HEK293 (cell line): ENCODE measurements around the gene CDCP1.

ENCODE experiments used
- CTCF ChIA-PET: fragments of 350-600 bp; formaldehyde crosslinking; extraction: SDS; loops from one replicate; lab custom pipeline; 2021; ENCODE audit warnings: antibody characterized with exemption; lab: Yijun Ruan, JAX
- POLR2A ChIA-PET: fragments of 300-600 bp; formaldehyde crosslinking; extraction: SDS; loops from one replicate; lab custom pipeline; 2020; ENCODE audit warnings: antibody characterized with exemption, inconsistent platforms; lab: Yijun Ruan, JAX
- H3K27ac ChIP-seq: fragments of 200-500 bp; sonication (Bioruptor generic); 2 replicates; pipeline ENCODE4 v1.5.1; 2014; ENCODE audit warnings: low read depth, low read length, control low read depth, inconsistent platforms; ENCODE audit errors: extremely low read depth
- H3K36me3 ChIP-seq, 2 experiments: fragments of 200-500 bp in 1 of 2; sonication (Bioruptor generic) in 1 of 2; 1 replicate in 1 of 2; 2 replicates in 1 of 2; pipeline ENCODE4 v1.5.1; 2014 to 2017; ENCODE audit warnings: inconsistent platforms in 2 of 2, low read length in 2 of 2; ENCODE audit not compliant: control insufficient read depth in 2 of 2, insufficient read depth in 1 of 2
- H3K4me1 ChIP-seq: fragments of 200-500 bp; sonication (Bioruptor generic); 2 replicates; pipeline ENCODE4 v1.5.1; 2014; ENCODE audit warnings: mild to moderate bottlenecking, low read length, inconsistent platforms; ENCODE audit not compliant: control insufficient read depth, insufficient read depth
- H3K4me3 ChIP-seq: 2 replicates; pipeline ENCODE4 v1.5.1; 2011; ENCODE audit warnings: low read depth, mild to moderate bottlenecking, control low read depth, low read length, moderate library complexity
- H3K9me3 ChIP-seq: fragments of 200-500 bp; sonication (Bioruptor generic); 2 replicates; pipeline ENCODE4 v1.5.1; 2014; ENCODE audit warnings: low read depth, low read length, inconsistent platforms; ENCODE audit not compliant: control insufficient read depth, insufficient read depth
- AEBP2 ChIP-seq: fragments of 450-650 bp; formaldehyde crosslinking; IDR thresholded peaks from 2 replicates; pipeline ENCODE4 v1.5.1; 2016; ENCODE audit warnings: missing biosample characterization, missing genetic modification characterization, borderline replicate concordance
- BCL11B ChIP-seq: fragments of 450-650 bp; formaldehyde crosslinking; IDR thresholded peaks from 2 replicates; pipeline ENCODE4 v1.5.1; 2016; ENCODE audit warnings: low read depth, missing biosample characterization, missing genetic modification characterization
- GLI2 ChIP-seq: fragments of 450-650 bp; formaldehyde crosslinking; IDR thresholded peaks from 2 replicates; pipeline ENCODE4; 2017; ENCODE audit warnings: missing biosample characterization, missing genetic modification characterization, low read depth, borderline replicate concordance
- GLIS2 ChIP-seq: fragments of 450-650 bp; formaldehyde crosslinking; IDR thresholded peaks from 2 replicates; pipeline ENCODE4 v1.5.1; 2016; ENCODE audit warnings: missing biosample characterization, missing genetic modification characterization
- HOXD13 ChIP-seq: sonication (generic); formaldehyde crosslinking; IDR thresholded peaks from 2 replicates; pipeline ENCODE4 v1.8.0; 2022; ENCODE audit warnings: missing genetic modification reagents, borderline replicate concordance
- IKZF3 ChIP-seq: fragments of 450-650 bp; IDR thresholded peaks from 2 replicates; pipeline ENCODE4 v1.5.0; 2018; ENCODE audit warnings: missing biosample characterization, mild to moderate bottlenecking, missing genetic modification characterization, moderate library complexity
- INSM2 ChIP-seq: fragments of 450-650 bp; formaldehyde crosslinking; IDR thresholded peaks from 2 replicates; pipeline ENCODE4 v1.5.1; 2016; ENCODE audit warnings: missing biosample characterization, missing genetic modification characterization
- KLF10 ChIP-seq: fragments of 450-650 bp; IDR thresholded peaks from 2 replicates; pipeline ENCODE4 v1.5.1; 2018; ENCODE audit warnings: missing biosample characterization, mild to moderate bottlenecking, missing genetic modification characterization
- KLF16 ChIP-seq: fragments of 450-650 bp; formaldehyde crosslinking; IDR thresholded peaks from 2 replicates; pipeline ENCODE4 v1.5.1; 2017; ENCODE audit warnings: missing biosample characterization, missing genetic modification characterization
- ZBTB1 ChIP-seq: fragments of 450-650 bp; formaldehyde crosslinking; IDR thresholded peaks from 2 replicates; pipeline ENCODE4 v1.5.1; 2016; ENCODE audit warnings: missing biosample characterization, missing genetic modification characterization
- ZNF211 ChIP-seq: fragments of 450-650 bp; formaldehyde crosslinking; IDR thresholded peaks from 2 replicates; pipeline ENCODE4 v1.5.1; 2016; ENCODE audit warnings: low read depth, missing biosample characterization, missing genetic modification characterization
- ZNF248 ChIP-seq: fragments of 450-650 bp; formaldehyde crosslinking; IDR thresholded peaks from 2 replicates; pipeline ENCODE4 v1.5.1; 2017; ENCODE audit warnings: missing biosample characterization, missing genetic modification characterization
- ZNF280C ChIP-seq: fragments of 450-650 bp; formaldehyde crosslinking; IDR thresholded peaks from 2 replicates; pipeline ENCODE4 v1.5.1; 2016; ENCODE audit warnings: missing biosample characterization, missing genetic modification characterization
- ZNF302 ChIP-seq: fragments of 450-650 bp; formaldehyde crosslinking; IDR thresholded peaks from 2 replicates; pipeline ENCODE4 v1.5.1; 2016; ENCODE audit warnings: missing biosample characterization, missing genetic modification characterization, low read depth
- ZNF398 ChIP-seq: fragments of 450-650 bp; formaldehyde crosslinking; IDR thresholded peaks from 2 replicates; pipeline ENCODE4 v1.5.1; 2017; ENCODE audit warnings: missing biosample characterization, missing genetic modification characterization
- ZNF404 ChIP-seq: fragments of 450-650 bp; formaldehyde crosslinking; IDR thresholded peaks from 2 replicates; pipeline ENCODE4 v1.5.1; 2017; ENCODE audit warnings: missing biosample characterization, missing genetic modification characterization
- ZNF501 ChIP-seq: fragments of 450-650 bp; formaldehyde crosslinking; IDR thresholded peaks from 2 replicates; pipeline ENCODE4 v1.5.1; 2016; ENCODE audit warnings: missing biosample characterization, missing genetic modification characterization
- ZNF600 ChIP-seq: fragments of 450-650 bp; formaldehyde crosslinking; IDR thresholded peaks from 2 replicates; pipeline ENCODE4 v1.5.1; 2016; ENCODE audit warnings: missing biosample characterization, missing genetic modification characterization
- ZNF624 ChIP-seq: fragments of 450-650 bp; formaldehyde crosslinking; IDR thresholded peaks from 2 replicates; pipeline ENCODE4 v1.5.1; 2017; ENCODE audit warnings: missing biosample characterization, missing genetic modification characterization
- ZNF664 ChIP-seq: fragments of 450-650 bp; formaldehyde crosslinking; IDR thresholded peaks from 2 replicates; pipeline ENCODE4 v1.5.1; 2016; ENCODE audit warnings: missing biosample characterization, missing genetic modification characterization
- ZNF704 ChIP-seq: fragments of 450-650 bp; formaldehyde crosslinking; IDR thresholded peaks from 2 replicates; pipeline ENCODE4 v1.5.1; 2016; ENCODE audit warnings: missing biosample characterization, missing genetic modification characterization
- ZNF776 ChIP-seq: fragments of 450-650 bp; formaldehyde crosslinking; IDR thresholded peaks from 2 replicates; pipeline ENCODE4 v1.5.0; 2017; ENCODE audit warnings: missing biosample characterization, missing genetic modification characterization, borderline replicate concordance
- ZNF777 ChIP-seq: fragments of 450-650 bp; formaldehyde crosslinking; IDR thresholded peaks from 2 replicates; pipeline ENCODE4 v1.5.1; 2017; ENCODE audit warnings: missing biosample characterization, missing genetic modification characterization, borderline replicate concordance

CDCP1 gene

GRCh38 chr3:45127130-45127822 is 18.9 kb downstream of the CDCP1 start:
- no peak for TF ChIP-seq ZNF211 (tag by site-specific recombination)
- no peak for TF ChIP-seq ZNF501
- no peak for TF ChIP-seq GLIS2 (tag by site-specific recombination)
- no peak for TF ChIP-seq KLF10 (tag by site-specific recombination)
- TF ChIP-seq ZNF777 (tag by site-specific recombination) = no peak
- no peak for TF ChIP-seq ZNF302 (tag by site-specific recombination)
- no peak for TF ChIP-seq BCL11B
- TF ChIP-seq ZNF248 (tag by site-specific recombination) = no peak
- TF ChIP-seq, all 188 proteins: peak for 0
- Histone ChIP-seq H3K36me3 (no peaks in the 10 kb centered on the region), H3K27ac (no peak overlapping the region), H3K4me1 (no peaks in the 10 kb centered on the region), H3K4me3 (no peak overlapping the region), H3K9me3 (no peaks in the 10 kb centered on the region)
- ChIA-PET CTCF (no interaction called here), POLR2A (no interaction called here)

GRCh38 chr3:45126730-45127129 is 19.4 kb downstream of the CDCP1 start:
- H3K27ac ChIP-seq = no peak overlapping the region
- ChIA-PET POLR2A (no interaction called here), CTCF (no interaction called here)
- H3K4me1 ChIP-seq = no peaks in the 10 kb centered on the region
- H3K9me3 ChIP-seq = no peaks in the 10 kb centered on the region
- H3K36me3 ChIP-seq = no peaks in the 10 kb centered on the region
- H3K4me3 ChIP-seq = no peak overlapping the region
- TF ChIP-seq INSM2 (tag by site-specific recombination) (no peak), ZNF664 (no peak), ZNF398 (no peak), ZNF776 (tag by site-specific recombination) (no peak), ZNF600 (no peak), ZNF704 (tag by site-specific recombination) (no peak), IKZF3 (no peak), ZNF404 (tag by site-specific recombination) (no peak), ZNF280C (no peak), BCL11B (no peak), GLI2 (tag by site-specific recombination) (no peak), ZNF302 (tag by site-specific recombination) (no peak), ZBTB1 (tag by site-specific recombination) (no peak), KLF16 (no peak), HOXD13 (CRISPR knock-in tag) (no peak), ZNF624 (no peak), AEBP2 (tag by site-specific recombination) (no peak)
